Left kidney (tissue), 2 donors: ENCODE data around the gene LOXL1. TPM values are rescaled to one million over a fixed set of nuclear protein-coding genes. Genes with fewer than 3 reads are reported as not detected.

Experiments used
- DNase-seq: peaks from one replicate; pipeline ENCODE4 v3.0.0-alpha.2; 2013
- polyA plus RNA-seq: library from polyadenylated mRNA; unstranded; fragments of 120-200 nt; gene quantifications from one replicate; pipeline ENCODE4 v1.2.1, GENCODE V29; 2013; ENCODE audit not compliant: insufficient read length

The LOXL1 gene
- polyA plus RNA-seq, 1 donor = 70.4 TPM

DNA sequence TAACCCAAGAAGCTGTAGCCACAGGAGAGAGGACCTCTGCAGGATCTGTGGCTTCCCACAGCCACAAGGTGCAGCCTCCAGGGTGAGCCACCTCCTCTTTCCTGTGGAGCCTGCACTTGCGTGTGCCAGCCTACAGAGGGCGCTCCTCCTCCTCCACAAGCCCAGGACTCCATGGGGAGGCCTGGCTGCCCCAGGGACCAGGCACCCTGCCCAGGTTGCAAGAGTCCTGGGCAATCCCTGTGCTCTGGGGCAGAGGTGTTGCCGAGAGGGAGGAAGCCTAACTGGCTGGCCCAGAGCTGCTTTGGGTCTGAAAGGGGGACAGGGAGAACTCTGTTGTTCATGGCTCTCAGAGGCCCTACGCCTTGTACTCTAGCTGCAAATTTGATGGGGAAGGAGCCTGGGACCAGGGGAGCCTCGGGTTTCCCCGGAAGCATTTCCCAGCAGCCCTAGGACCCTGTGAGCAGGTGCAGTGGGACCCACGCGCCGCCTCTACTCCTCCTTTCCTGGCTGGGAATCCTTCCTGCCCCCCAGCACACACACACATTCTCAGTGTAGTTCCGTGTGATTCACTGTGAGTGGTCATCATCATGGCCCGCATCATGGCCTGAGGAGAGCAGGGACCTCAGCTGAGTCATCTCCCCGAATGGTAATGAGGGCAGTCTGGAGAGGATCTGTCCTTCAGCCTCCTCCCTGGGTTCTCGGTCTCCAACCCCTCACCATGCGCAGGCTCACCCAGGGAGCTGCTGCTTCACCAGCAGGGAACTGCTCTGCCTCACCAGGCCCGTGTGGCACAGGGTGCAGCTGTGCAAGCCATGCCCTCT is 28.6 kb upstream of the LOXL1 start:
- no peak for DNase-seq

- no peak for DNase-seq
Observed at GRCh38 chr15:73899197-73900094, 26.8 kb upstream of the LOXL1 start.

DNA sequence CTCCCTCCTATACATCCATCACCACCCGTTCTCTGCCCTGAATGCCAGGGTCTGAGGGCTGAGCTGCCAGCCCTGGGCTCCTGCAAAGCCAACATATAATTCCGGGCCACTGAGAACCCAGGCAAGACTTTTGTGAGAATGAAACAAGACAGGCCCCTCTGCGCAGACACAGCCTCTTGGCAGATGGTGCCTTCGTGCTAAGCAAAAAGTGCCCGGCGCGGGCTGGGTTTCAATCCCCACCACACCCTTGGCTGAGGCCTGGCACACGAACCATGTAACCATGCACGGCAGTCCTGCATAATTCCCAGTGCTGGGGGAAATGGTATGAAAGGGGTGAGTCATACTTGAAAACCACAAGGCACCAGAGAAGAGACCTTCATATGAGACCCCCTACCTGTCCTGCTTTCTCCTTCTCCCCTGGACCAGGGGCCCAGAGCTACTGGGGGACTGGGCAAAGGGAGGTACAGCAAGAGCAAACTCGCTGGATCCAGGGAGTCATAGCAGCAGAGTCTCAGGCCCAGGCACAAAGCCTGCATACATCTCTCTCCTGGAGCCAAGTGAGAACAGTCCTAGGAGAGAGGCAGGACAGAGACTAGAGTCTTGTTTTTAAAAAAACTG is 26.1 kb upstream of the LOXL1 start:
- DNase-seq = no peak

GRCh38 chr15:73901126-73901810 is 25.0 kb upstream of the LOXL1 start:
- DNase-seq = no peak

GRCh38 chr15:73902121-73903020 is 23.9 kb upstream of the LOXL1 start:
- no peak for DNase-seq

DNA sequence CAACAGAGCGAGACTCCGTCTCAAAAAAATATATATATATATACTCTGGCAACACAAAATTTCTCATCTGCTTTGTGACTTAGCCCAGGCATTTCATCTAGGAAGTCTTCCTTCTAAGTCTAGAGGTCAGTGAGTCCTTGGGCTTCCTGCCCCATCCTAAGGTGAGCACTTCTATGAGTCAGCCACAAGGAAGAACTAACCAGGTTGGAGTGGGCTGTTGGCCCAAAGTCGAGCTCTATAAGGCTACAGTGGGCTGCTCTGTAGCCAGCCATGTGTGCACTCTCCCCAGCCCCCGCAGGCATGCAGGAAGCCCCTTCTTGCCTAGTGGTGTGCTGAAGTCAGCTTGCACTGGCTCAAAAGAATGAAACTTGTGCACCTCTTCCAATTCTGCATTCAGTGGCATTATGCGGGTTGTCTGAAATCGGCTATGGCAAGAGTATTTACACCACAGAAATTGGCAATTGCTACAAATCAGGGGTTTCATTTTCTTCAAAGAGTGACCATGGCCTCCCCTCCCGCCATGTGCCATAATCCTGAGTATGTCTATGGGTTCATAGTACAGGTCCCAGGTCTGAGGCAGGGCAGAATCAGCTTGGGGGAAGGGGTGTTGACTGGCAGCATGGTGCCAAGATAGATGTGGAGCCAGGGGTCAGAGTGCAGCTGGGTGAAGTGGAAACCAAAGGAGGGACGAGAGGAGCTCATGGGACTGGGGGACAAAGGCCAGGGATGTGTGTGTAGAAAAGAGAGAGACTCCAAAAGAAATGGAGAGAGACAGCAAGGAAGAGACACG is 22.0 kb upstream of the LOXL1 start:
- no peak for DNase-seq

GRCh38 chr15:73905225-73905827 is 20.9 kb upstream of the LOXL1 start:
- no peak for DNase-seq

DNA sequence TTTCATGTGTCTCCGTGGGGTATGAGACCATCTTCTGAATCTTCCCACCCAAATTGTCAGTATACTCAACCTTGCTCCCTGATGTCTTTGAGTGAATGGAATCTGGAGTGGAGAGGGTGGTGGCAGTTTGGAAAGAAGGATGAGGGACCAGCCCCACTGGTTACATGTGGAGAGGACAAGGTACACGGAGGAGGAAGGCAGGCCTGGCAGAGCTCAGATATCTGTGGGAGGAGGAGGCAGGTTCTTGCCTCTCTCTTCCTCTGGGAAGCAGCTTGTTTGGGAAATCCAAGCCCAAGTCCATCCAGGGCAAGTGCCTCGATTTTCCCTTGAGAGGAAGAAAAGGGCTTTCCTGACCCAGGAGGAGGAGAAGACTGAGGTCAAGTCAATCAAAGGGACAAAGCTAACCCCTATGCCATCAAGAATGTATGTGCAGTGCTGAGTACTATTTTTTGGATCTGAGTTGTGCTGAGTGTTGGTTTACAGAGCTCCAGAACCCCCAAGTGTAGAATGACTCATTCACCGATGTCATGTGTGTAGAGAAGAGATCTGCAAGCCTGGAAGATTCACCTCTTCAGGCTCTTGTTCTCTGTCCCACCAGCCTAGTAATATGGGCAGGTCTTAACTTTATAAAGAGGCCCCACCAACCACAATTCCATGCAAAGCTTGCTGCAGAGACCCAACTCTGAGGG is 19.8 kb upstream of the LOXL1 start:
- no peak for DNase-seq

DNA sequence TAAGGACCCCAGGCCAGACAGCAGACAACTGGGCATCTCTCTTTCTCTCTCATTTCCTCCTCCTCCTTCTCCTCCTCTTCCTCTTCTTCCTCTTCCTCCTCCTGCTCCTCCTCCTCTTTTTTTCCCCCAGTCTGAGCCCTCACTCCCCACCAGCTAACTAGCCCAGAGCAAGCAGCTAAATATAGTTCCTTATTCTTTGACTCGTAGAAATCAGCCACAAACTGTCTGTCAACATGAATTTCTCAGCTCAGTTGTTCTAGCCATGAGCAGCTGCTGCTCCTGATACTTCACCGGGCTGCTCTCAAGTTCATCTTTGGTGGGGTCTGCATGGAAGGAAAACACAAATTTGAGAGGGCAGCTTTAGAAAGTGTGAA is 19.2 kb upstream of the LOXL1 start:
- DNase-seq = no peak

- DNase-seq = peak; percentile 64
Observed at GRCh38 chr15:73908030-73908821, 18.0 kb upstream of the LOXL1 start.

- DNase-seq = no peak
Observed at GRCh38 chr15:73908822-73909122, 17.5 kb upstream of the LOXL1 start.

- DNase-seq = no peak
Observed at GRCh38 chr15:73909651-73910050, 16.6 kb upstream of the LOXL1 start.

- no peak for DNase-seq
Observed at GRCh38 chr15:73910522-73911303, 15.5 kb upstream of the LOXL1 start.

DNA sequence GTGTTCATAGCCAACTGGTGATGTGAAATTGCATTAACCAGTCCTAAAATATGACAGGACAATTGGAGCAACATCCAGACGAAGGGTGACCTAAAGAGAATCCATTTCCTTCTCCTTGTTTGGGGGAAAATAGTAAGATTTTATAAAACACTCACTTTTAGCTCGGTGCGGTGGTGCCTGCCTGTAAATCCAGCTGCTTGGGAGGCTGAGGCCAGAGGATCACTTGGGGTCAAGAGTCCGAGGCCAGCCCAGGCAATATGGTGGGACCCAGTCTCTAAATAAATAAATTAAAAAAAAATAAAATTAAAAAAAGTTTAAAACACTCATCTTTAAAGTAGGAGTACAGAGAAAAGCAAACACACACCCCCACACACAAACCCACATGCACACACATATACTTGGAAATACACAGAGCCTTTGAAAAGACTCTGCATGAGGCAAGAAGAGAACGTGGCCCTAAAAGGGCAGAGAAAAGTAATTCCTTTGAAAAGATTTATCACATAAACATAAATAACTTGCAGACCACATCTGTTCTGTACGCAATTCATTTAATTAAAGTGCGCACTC is 14.1 kb upstream of the LOXL1 start:
- DNase-seq = no peak

DNA sequence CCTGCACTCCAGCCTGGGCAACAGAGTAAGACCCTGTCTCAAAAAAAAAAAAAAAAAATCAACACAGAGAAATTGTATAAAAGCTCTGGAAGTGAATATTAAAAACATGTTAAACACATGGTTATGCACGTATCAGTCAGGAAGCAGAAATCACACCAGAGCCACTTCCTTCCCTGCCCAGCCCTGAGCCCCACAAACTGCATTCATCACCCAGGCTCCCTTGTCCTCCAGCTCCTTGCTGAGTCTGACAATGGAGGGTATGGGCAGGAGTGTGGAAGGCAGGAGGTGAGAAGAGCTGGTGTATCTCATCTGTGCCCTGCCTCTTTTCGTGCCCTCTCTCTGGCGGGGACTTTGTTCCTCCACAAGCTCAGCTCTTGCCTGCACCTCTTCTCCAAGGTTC is 12.1 kb upstream of the LOXL1 start:
- DNase-seq = no peak

- DNase-seq = no peak
Observed at GRCh38 chr15:73915082-73915481, 11.2 kb upstream of the LOXL1 start.

- DNase-seq = no peak
Observed at GRCh38 chr15:73918784-73919183, 7.5 kb upstream of the LOXL1 start.
